PFSK-1 (cell line): ENCODE measurements around the gene KAT7.

Source experiments
- FOXP2 ChIP-seq: optimal IDR thresholded peaks from 2 replicates; pipeline ENCODE3; 2011; ENCODE audit warnings: borderline replicate concordance, control low read depth, inconsistent platforms; ENCODE audit not compliant: insufficient read depth; ENCODE audit errors: extremely low read length, extremely low read depth
- POLR2AphosphoS5 ChIP-seq: IDR thresholded peaks from 2 replicates; pipeline ENCODE4 v1.6.1; 2012; ENCODE audit warnings: low read depth, mild to moderate bottlenecking, control low read depth, low read length, moderate library complexity
- SIN3A ChIP-seq: IDR thresholded peaks from 2 replicates; pipeline ENCODE4 v1.6.1; 2012; ENCODE audit warnings: mild to moderate bottlenecking, low read length, moderate library complexity, borderline replicate concordance; ENCODE audit not compliant: insufficient read depth
- TAF1 ChIP-seq: IDR thresholded peaks from 2 replicates; pipeline ENCODE4 v1.6.1; 2012; ENCODE audit warnings: low read length, control low read depth, borderline replicate concordance; ENCODE audit not compliant: insufficient read depth
- TF ChIP-seq, protein P1 (sequence below), 2 experiments: IDR thresholded peaks; 2 replicates each; pipeline versions ENCODE4 v1.6.1 to v1.8.0; 2011 to 2012; ENCODE audit warnings: low read depth in 2 of 2, low read length in 2 of 2, control low read depth in 1 of 2, inconsistent platforms in 1 of 2, mild to moderate bottlenecking in 1 of 2, moderate library complexity in 1 of 2; ENCODE audit not compliant: insufficient read depth in 1 of 2

KAT7 gene

DNA sequence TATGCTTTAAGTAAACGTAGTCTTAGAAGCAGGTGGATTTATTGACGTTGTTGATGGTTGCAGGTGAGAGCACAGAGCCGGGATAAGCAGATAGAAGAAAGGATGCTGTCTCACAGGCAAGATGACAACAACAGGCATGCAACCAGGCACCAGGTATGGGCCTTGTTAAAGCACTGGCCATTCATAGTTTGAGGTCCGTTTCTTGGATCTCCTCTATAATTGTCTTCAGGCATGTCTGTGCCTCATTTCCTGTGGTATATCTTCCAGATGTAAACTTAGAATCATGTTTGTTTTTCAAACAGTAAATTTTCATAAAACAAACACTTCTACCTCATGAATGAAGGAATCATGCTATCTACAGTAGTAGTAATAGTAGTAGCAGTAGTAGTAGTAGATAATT, 20.6 kb downstream of the KAT7 start:
- TF ChIP-seq SIN3A (no peak), POLR2AphosphoS5 (no peak), FOXP2 (no peak), TAF1 (no peak)
- TF ChIP-seq, protein P1, sequence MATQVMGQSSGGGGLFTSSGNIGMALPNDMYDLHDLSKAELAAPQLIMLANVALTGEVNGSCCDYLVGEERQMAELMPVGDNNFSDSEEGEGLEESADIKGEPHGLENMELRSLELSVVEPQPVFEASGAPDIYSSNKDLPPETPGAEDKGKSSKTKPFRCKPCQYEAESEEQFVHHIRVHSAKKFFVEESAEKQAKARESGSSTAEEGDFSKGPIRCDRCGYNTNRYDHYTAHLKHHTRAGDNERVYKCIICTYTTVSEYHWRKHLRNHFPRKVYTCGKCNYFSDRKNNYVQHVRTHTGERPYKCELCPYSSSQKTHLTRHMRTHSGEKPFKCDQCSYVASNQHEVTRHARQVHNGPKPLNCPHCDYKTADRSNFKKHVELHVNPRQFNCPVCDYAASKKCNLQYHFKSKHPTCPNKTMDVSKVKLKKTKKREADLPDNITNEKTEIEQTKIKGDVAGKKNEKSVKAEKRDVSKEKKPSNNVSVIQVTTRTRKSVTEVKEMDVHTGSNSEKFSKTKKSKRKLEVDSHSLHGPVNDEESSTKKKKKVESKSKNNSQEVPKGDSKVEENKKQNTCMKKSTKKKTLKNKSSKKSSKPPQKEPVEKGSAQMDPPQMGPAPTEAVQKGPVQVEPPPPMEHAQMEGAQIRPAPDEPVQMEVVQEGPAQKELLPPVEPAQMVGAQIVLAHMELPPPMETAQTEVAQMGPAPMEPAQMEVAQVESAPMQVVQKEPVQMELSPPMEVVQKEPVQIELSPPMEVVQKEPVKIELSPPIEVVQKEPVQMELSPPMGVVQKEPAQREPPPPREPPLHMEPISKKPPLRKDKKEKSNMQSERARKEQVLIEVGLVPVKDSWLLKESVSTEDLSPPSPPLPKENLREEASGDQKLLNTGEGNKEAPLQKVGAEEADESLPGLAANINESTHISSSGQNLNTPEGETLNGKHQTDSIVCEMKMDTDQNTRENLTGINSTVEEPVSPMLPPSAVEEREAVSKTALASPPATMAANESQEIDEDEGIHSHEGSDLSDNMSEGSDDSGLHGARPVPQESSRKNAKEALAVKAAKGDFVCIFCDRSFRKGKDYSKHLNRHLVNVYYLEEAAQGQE (IDR thresholded peaks at IDR 0.05; ENCODE audit: insufficient read depth in 1 of 2, low read depth in 2 of 2, low read length in 2 of 2): no peak

DNA sequence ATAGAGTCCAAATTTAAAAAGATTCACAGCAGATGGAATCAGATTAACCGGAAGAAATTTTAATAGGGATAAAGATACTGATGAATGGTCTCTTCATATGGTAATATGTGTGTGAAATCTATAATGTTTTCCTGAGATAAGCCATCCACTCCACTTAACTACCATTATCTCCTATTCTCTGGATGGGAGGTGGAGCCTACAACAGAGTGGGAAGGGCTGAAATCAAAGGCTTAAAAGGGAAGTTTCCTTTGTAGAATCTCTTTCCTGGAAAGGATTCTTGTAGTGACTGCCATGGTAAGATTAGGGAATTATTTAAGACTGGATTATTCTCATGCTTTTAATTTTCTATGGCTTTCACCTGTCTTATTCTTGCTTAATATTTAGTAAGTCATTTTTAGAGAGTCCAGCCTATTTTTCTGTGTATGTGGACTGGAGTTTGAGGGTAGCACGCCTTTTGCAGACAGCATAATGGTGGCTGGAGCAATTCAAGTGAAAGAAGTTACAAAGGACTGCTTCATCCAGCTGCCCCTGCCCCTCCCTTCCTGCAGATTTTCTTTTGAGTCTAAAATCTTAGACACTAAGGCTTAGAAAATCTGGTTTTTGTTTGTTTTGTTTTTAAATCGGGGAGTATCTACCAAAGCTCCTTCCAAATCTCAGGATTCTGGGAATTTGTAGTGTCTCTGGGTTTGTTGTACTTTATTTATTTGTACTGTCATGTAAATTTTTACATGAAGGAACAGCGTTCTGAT, 26.5 kb downstream of the KAT7 start:
- no peak for TF ChIP-seq TAF1
- TF ChIP-seq POLR2AphosphoS5: no peak
- TF ChIP-seq SIN3A: no peak
- TF ChIP-seq FOXP2: no peak
- TF ChIP-seq, protein P1 (IDR thresholded peaks at IDR 0.05; ENCODE audit: insufficient read depth in 1 of 2, low read depth in 2 of 2, low read length in 2 of 2): no peak

DNA sequence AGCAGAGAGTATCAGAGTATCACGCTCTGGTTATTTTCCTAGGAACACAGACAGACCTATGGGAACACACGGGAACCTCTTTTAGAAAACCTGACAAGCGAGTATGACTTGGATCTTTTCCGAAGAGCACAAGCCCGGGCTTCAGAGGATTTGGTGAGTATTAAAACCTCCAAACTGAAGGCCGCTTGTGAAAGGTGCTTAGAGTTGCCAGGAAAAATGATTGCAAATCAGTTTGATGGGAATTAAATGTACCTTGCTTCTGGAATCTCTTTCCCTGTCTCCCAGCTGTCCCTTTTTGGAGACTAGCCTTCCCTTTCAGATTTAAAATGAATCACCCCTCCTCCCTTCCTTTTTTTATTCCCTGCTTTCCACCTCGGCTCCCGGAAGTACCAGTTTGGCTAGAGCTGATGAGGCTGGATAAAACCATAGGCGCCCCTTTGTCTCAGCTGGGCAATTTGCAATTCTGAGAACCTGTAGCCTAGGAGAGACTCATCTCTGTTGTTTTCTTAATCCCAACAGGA, 27.3 kb downstream of the KAT7 start:
- TF ChIP-seq TAF1 (no peak), FOXP2 (no peak), SIN3A (no peak), POLR2AphosphoS5 (no peak)
- TF ChIP-seq, protein P1 (IDR thresholded peaks at IDR 0.05; ENCODE audit: insufficient read depth in 1 of 2, low read depth in 2 of 2, low read length in 2 of 2): no peak

DNA sequence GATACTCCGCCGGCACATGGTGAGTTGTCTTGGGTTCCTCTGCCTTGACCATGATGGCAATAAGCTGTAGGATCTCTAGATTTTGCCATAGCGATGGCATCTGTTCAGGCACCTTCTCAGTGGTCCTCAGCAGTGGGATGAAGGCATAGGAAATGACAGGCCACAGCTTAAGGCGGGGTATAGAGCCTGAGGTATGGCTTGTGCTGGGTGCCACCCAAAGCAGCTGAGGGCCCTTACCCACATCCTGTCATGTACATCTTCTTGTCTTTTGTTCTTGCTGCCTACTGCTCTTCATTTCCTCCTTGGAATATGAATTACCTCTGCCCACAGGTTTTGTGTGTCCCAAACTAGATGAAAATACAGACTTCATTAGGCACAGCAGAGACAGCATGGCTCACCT, 29.5 kb downstream of the KAT7 start:
- TF ChIP-seq POLR2AphosphoS5: no peak
- no peak for TF ChIP-seq TAF1
- TF ChIP-seq, protein P1 (IDR thresholded peaks at IDR 0.05; ENCODE audit: insufficient read depth in 1 of 2, low read depth in 2 of 2, low read length in 2 of 2): no peak
- no peak for TF ChIP-seq FOXP2
- no peak for TF ChIP-seq SIN3A
